ENCODE results near the gene TPST2. TPM values are rescaled to one million over a fixed set of nuclear protein-coding genes. Genes with fewer than 3 reads are reported as not detected.

The TPST2 gene
- total RNA-seq, 2 experiments from 2014 or later: 7.2 to 7.4 TPM

DNA sequence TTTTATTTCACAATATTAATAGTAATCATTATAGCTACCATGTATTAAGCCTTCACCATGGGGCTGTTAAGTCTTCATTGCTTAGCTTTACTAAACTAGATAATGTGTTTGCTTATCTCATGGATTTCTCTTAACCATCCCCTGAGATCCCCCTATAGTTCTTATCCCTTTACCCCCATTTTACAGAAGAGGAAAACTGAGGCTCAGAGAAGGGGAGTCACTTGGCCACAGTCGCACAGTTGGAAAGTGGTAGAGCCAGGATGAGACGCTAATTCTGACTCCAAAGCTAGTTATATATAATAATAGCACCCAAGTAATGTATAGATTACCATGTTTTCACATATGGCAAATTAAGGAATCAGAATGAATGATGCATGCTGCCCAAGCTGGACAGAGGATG lies 67.9 kb downstream of the TPST2 start:
- DNase-seq (no peak), ATAC-seq (ENCODE audit: poor library complexity) (no peak)
- POLR2A ChIA-PET: interaction anchor here (0.6 kb wide), 1 partner anchor 23 kb away, joined by 4 read pairs; no protein-coding TSS in a partner anchor
- CTCF ChIA-PET: no interaction called here
- no peak overlapping the region for H3K4me3 ChIP-seq (ENCODE audit: low read length)
- no peaks in the 10 kb centered on the region for H3K9me3 ChIP-seq (ENCODE audit: control insufficient read depth in 1 of 2, insufficient read depth in 1 of 2, low read length in 2 of 2)
- Mint-ChIP-seq H3K4me1 (ENCODE audit: low read depth) (no peaks in the 10 kb centered on the region), H3K4me3 (no peak overlapping the region), H3K36me3 (ENCODE audit: low read depth) (peaks cover 12% of the 10 kb centered on the region), H3K27ac (no peak overlapping the region), H3K9me3 (no peaks in the 10 kb centered on the region), H3K27me3 (no peaks in the 10 kb centered on the region)
- no peak for TF ChIP-seq CTCF (IDR thresholded peaks at IDR 0.05)
- H3K27me3 ChIP-seq (ENCODE audit: control insufficient read depth in 1 of 2, insufficient read depth in 2 of 2, low read length in 2 of 2): no peaks in the 10 kb centered on the region
- H3K4me1 ChIP-seq (ENCODE audit: insufficient read depth, low read length): no peaks in the 10 kb centered on the region
- peaks cover 4% of the 10 kb centered on the region for H3K36me3 ChIP-seq (ENCODE audit: insufficient read depth, low read length)
- no peak overlapping the region for H3K27ac ChIP-seq (ENCODE audit: low read depth in 1 of 2, low read length in 2 of 2)
- intact Hi-C loops (cut with DNase I, micrococcal nuclease): no loop called here

- no peak for TF ChIP-seq CTCF (IDR thresholded peaks at IDR 0.05)
- ChIA-PET CTCF (interaction anchor here (0.7 kb wide), 1 partner anchor 30 kb away, joined by 3 read pairs; no protein-coding TSS in a partner anchor), POLR2A (no interaction called here)
- peaks cover 6% of the 10 kb centered on the region for H3K36me3 Mint-ChIP-seq (ENCODE audit: low read depth)
- H3K27ac Mint-ChIP-seq: no peak overlapping the region
- ATAC-seq (ENCODE audit: poor library complexity) (no peak), DNase-seq (no peak)
- no peaks in the 10 kb centered on the region for H3K36me3 ChIP-seq (ENCODE audit: insufficient read depth, low read length)
- no peaks in the 10 kb centered on the region for H3K27me3 Mint-ChIP-seq
- H3K9me3 Mint-ChIP-seq: no peaks in the 10 kb centered on the region
- no peak overlapping the region for H3K4me3 ChIP-seq (ENCODE audit: low read length)
- H3K4me1 Mint-ChIP-seq (ENCODE audit: low read depth): peaks cover 14% of the 10 kb centered on the region
- H3K27me3 ChIP-seq (ENCODE audit: control insufficient read depth in 1 of 2, insufficient read depth in 2 of 2, low read length in 2 of 2): no peaks in the 10 kb centered on the region
- no peaks in the 10 kb centered on the region for H3K9me3 ChIP-seq (ENCODE audit: control insufficient read depth in 1 of 2, insufficient read depth in 1 of 2, low read length in 2 of 2)
- H3K27ac ChIP-seq (ENCODE audit: low read depth in 1 of 2, low read length in 2 of 2): no peak overlapping the region
- H3K4me3 Mint-ChIP-seq: no peak overlapping the region
- intact Hi-C loops (cut with DNase I, micrococcal nuclease): no loop called here
- peaks cover 7% of the 10 kb centered on the region for H3K4me1 ChIP-seq (ENCODE audit: insufficient read depth, low read length)
Observed at GRCh38 chr22:26517429-26517828, 72.5 kb downstream of the TPST2 start.

DNA sequence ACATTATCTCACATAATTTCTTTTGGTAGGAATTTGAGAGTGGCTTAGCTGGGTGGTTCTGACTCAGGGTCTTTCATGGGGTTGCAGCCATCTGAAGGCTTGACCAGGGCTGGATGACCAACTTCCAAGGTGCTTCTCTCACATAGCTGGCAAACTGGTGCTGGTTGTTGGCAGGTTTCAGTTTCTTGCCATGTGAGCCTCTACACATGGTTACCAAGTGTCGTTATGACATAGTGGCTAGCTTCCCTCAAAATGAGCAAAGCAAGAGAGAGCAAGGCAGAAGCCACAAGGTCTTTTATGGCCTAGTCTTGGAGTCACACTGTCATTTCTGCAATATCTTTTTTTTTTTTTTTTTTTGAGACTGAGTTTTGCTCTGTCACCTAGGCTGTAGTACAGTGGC lies 73.4 kb downstream of the TPST2 start:
- no peaks in the 10 kb centered on the region for H3K9me3 ChIP-seq (ENCODE audit: control insufficient read depth in 1 of 2, insufficient read depth in 1 of 2, low read length in 2 of 2)
- Mint-ChIP-seq H3K36me3 (ENCODE audit: low read depth) (peaks cover 15% of the 10 kb centered on the region), H3K9me3 (no peaks in the 10 kb centered on the region), H3K4me3 (no peak overlapping the region), H3K4me1 (ENCODE audit: low read depth) (peaks cover 23% of the 10 kb centered on the region), H3K27ac (no peak overlapping the region), H3K27me3 (no peaks in the 10 kb centered on the region)
- no peak overlapping the region for H3K4me3 ChIP-seq (ENCODE audit: low read length)
- H3K27ac ChIP-seq (ENCODE audit: low read depth in 1 of 2, low read length in 2 of 2): no peak overlapping the region
- intact Hi-C loops (cut with DNase I, micrococcal nuclease): no loop called here
- ChIA-PET CTCF (interaction anchor here (0.7 kb wide), 1 partner anchor 149 kb away, joined by 3 read pairs; no protein-coding TSS in a partner anchor), POLR2A (no interaction called here)
- H3K4me1 ChIP-seq (ENCODE audit: insufficient read depth, low read length): peaks cover 15% of the 10 kb centered on the region
- TF ChIP-seq CTCF (IDR thresholded peaks at IDR 0.05): no peak
- DNase-seq (no peak), ATAC-seq (ENCODE audit: poor library complexity) (no peak)
- no peaks in the 10 kb centered on the region for H3K27me3 ChIP-seq (ENCODE audit: control insufficient read depth in 1 of 2, insufficient read depth in 2 of 2, low read length in 2 of 2)
- H3K36me3 ChIP-seq (ENCODE audit: insufficient read depth, low read length): no peaks in the 10 kb centered on the region
